Measurements from ENCODE around the gene TBC1D22A. TPM values are rescaled to one million over a fixed set of nuclear protein-coding genes. Genes with fewer than 3 reads are reported as not detected.

Gene TBC1D22A
- total RNA-seq, 1 experiment from 2014 or later, result 32.6 TPM

GRCh38 chr22:46970411-46971098 lies 208.1 kb downstream of the TBC1D22A start:
- Mint-ChIP-seq H3K9me3 (ENCODE audit: unreplicated experiment) (no peaks in the 10 kb centered on the region), H3K27ac (ENCODE audit: unreplicated experiment) (no peak overlapping the region)

GRCh38 chr22:46971099-46971763 lies 208.8 kb downstream of the TBC1D22A start:
- no peak for TF ChIP-seq CTCF (IDR thresholded peaks at IDR 0.05; ENCODE audit: insufficient read depth in 1 of 2, low read depth in 1 of 2, low read length in 1 of 2, severe bottlenecking in 1 of 2, unreplicated experiment in 1 of 2)
- no TSS peak for BruUV-seq (replicated peaks)
- POLR2A ChIA-PET, result no interaction called here
- no peaks in the 10 kb centered on the region for H3K9me3 ChIP-seq
- peaks cover 1% of the 10 kb centered on the region; the same call in 1 of the 2 replicates for H3K36me3 ChIP-seq (ENCODE audit: control insufficient read depth, insufficient read depth, low read length)
- no peak overlapping the region for H3K4me3 ChIP-seq (ENCODE audit: low read depth, low read length)
- no peaks in the 10 kb centered on the region for H3K27me3 Mint-ChIP-seq (ENCODE audit: insufficient read depth, unreplicated experiment)
- H3K4me1 Mint-ChIP-seq (ENCODE audit: low read depth, unreplicated experiment), result no peaks in the 10 kb centered on the region
- H3K36me3 Mint-ChIP-seq (ENCODE audit: insufficient read depth, unreplicated experiment), result no peaks in the 10 kb centered on the region
- intact Hi-C loops (cut with micrococcal nuclease; ENCODE audit: unreplicated experiment), result no loop called here
- no peak overlapping the region for H3K27ac Mint-ChIP-seq (ENCODE audit: unreplicated experiment)
- H3K4me3 Mint-ChIP-seq (ENCODE audit: unreplicated experiment), result no peak overlapping the region
- no peaks in the 10 kb centered on the region for H3K27me3 ChIP-seq (replicated peaks; ENCODE audit: control insufficient read depth, insufficient read depth, low read length)
- H3K9me3 Mint-ChIP-seq (ENCODE audit: unreplicated experiment), result no peaks in the 10 kb centered on the region
- no peak for DNase-seq
- CTCF ChIA-PET, result no interaction called here
- H3K4me1 ChIP-seq, result no peaks in the 10 kb centered on the region

More at GRCh38 chr22:46970411-46971098, 208.1 kb downstream of the TBC1D22A start:
- ChIA-PET POLR2A (no interaction called here), CTCF (no interaction called here)
- DNase-seq, result no peak
- H3K36me3 ChIP-seq (ENCODE audit: control insufficient read depth, insufficient read depth, low read length), result peaks cover 1% of the 10 kb centered on the region; the same call in 1 of the 2 replicates
- Mint-ChIP-seq H3K27me3 (ENCODE audit: insufficient read depth, unreplicated experiment) (no peaks in the 10 kb centered on the region), H3K4me1 (ENCODE audit: low read depth, unreplicated experiment) (no peaks in the 10 kb centered on the region), H3K36me3 (ENCODE audit: insufficient read depth, unreplicated experiment) (no peaks in the 10 kb centered on the region), H3K4me3 (ENCODE audit: unreplicated experiment) (no peak overlapping the region)
- no peaks in the 10 kb centered on the region for H3K27me3 ChIP-seq (replicated peaks; ENCODE audit: control insufficient read depth, insufficient read depth, low read length)
- intact Hi-C loops (cut with micrococcal nuclease; ENCODE audit: unreplicated experiment), result no loop called here
- no peaks in the 10 kb centered on the region for H3K9me3 ChIP-seq
- no TSS peak for BruUV-seq (replicated peaks)
- H3K4me1 ChIP-seq, result no peaks in the 10 kb centered on the region
- H3K4me3 ChIP-seq (ENCODE audit: low read depth, low read length), result no peak overlapping the region
- no peak for TF ChIP-seq CTCF (IDR thresholded peaks at IDR 0.05; ENCODE audit: insufficient read depth in 1 of 2, low read depth in 1 of 2, low read length in 1 of 2, severe bottlenecking in 1 of 2, unreplicated experiment in 1 of 2)

- no TSS peak for BruUV-seq (replicated peaks)
- H3K9me3 ChIP-seq, result no peaks in the 10 kb centered on the region
- no peak overlapping the region for H3K27ac Mint-ChIP-seq (ENCODE audit: unreplicated experiment)
- DNase-seq, result no peak
- H3K4me1 ChIP-seq, result no peaks in the 10 kb centered on the region
- H3K4me3 Mint-ChIP-seq (ENCODE audit: unreplicated experiment), result no peak overlapping the region
- CTCF ChIA-PET, result no interaction called here
- POLR2A ChIA-PET, result no interaction called here
- no peak for TF ChIP-seq CTCF (IDR thresholded peaks at IDR 0.05; ENCODE audit: insufficient read depth in 1 of 2, low read depth in 1 of 2, low read length in 1 of 2, severe bottlenecking in 1 of 2, unreplicated experiment in 1 of 2)
- H3K9me3 Mint-ChIP-seq (ENCODE audit: unreplicated experiment), result no peaks in the 10 kb centered on the region
- intact Hi-C loops (cut with micrococcal nuclease; ENCODE audit: unreplicated experiment), result no loop called here
- peaks cover 1% of the 10 kb centered on the region; the same call in 1 of the 2 replicates for H3K36me3 ChIP-seq (ENCODE audit: control insufficient read depth, insufficient read depth, low read length)
- H3K4me1 Mint-ChIP-seq (ENCODE audit: low read depth, unreplicated experiment), result no peaks in the 10 kb centered on the region
- no peaks in the 10 kb centered on the region for H3K27me3 Mint-ChIP-seq (ENCODE audit: insufficient read depth, unreplicated experiment)
- no peak overlapping the region for H3K4me3 ChIP-seq (ENCODE audit: low read depth, low read length)
- no peaks in the 10 kb centered on the region for H3K27me3 ChIP-seq (replicated peaks; ENCODE audit: control insufficient read depth, insufficient read depth, low read length)
- no peaks in the 10 kb centered on the region for H3K36me3 Mint-ChIP-seq (ENCODE audit: insufficient read depth, unreplicated experiment)
Measured at GRCh38 chr22:46971764-46972125, 209.3 kb downstream of the TBC1D22A start.
